HL-60 (cell line): Measurements from ENCODE around the gene MID1.

Source experiments
- DNase-seq, 2 experiments: peaks; one replicate each; pipeline ENCODE4 v3.0.0-alpha.2; 2010 to 2020; ENCODE audit warnings: low read depth in 1 of 2, low spot score in 1 of 2
- H3K27ac ChIP-seq: fragments of 250-450 bp; sonication (Bioruptor Pico); replicated peaks from 2 replicates; pipeline ENCODE4 v1.5.1; 2020; ENCODE audit warnings: mild to moderate bottlenecking, moderate library complexity
- H3K27me3 ChIP-seq: fragments of 250-450 bp; sonication (Bioruptor Pico); 2 replicates; pipeline ENCODE4 v1.5.1; 2021; ENCODE audit warnings: mild to moderate bottlenecking, moderate library complexity; ENCODE audit not compliant: insufficient read depth, poor library complexity, severe bottlenecking
- H3K4me3 ChIP-seq: replicated peaks from 2 replicates; pipeline ENCODE4 v1.5.1; 2011; ENCODE audit warnings: mild to moderate bottlenecking, control low read depth, low read length; ENCODE audit not compliant: insufficient read depth
- GABPA ChIP-seq: IDR thresholded peaks from 2 replicates; pipeline ENCODE4 v1.6.1; 2012; ENCODE audit warnings: low read depth
- POLR2AphosphoS5 ChIP-seq: IDR thresholded peaks from 2 replicates; pipeline ENCODE4 v1.6.1; 2012; ENCODE audit warnings: low read depth
- SPI1 ChIP-seq: IDR thresholded peaks from 2 replicates; pipeline ENCODE4 v1.6.1; 2012; ENCODE audit warnings: low read depth, mild to moderate bottlenecking, borderline replicate concordance
- TF ChIP-seq, protein P1 (sequence below): IDR thresholded peaks from one replicate; pipeline ENCODE4 v1.5.1; 2011; ENCODE audit warnings: low read length, control low read depth, inconsistent platforms; ENCODE audit not compliant: insufficient read depth
- TF ChIP-seq, protein P2 (sequence below): IDR thresholded peaks from 2 replicates; pipeline ENCODE4 v1.6.1; 2012; ENCODE audit warnings: low read depth; ENCODE audit not compliant: insufficient replicate concordance

Gene MID1

DNA sequence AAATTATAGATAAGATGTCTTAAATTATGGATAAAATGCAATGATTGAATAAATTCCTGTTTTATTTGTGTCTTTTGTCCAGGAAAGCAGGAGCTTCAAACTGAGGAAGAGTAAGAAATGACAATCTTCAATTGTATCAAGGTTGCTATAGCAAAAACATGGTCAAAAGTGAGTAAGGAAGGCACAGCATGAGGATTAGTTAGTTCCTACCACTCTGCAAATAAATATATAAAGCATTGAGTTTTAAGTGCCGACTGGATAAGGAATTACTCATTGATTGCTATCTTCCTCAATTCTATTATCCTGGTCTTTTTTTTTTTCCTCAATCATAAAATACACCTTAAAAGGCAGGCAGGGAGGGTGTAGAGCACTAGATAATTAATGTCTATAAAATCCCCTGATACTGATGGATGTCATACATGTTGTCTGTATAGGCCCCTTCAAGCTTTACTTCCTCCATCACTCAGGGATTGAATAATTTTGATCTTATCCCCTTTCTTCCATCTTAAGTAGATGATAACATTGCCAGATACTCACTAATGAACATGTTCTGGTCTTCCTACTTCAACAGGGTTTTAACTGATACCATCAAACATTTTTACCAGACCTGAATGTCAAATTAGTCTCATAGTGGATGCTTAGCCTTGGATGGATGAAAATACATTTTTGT is 86.6 kb downstream of the MID1 start:
- Histone ChIP-seq H3K4me3 (no peak overlapping the region), H3K27ac (no peak overlapping the region), H3K27me3 (no peaks in the 10 kb centered on the region)
- TF ChIP-seq SPI1 (no peak), POLR2AphosphoS5 (no peak), GABPA (no peak)
- TF ChIP-seq, protein P1, sequence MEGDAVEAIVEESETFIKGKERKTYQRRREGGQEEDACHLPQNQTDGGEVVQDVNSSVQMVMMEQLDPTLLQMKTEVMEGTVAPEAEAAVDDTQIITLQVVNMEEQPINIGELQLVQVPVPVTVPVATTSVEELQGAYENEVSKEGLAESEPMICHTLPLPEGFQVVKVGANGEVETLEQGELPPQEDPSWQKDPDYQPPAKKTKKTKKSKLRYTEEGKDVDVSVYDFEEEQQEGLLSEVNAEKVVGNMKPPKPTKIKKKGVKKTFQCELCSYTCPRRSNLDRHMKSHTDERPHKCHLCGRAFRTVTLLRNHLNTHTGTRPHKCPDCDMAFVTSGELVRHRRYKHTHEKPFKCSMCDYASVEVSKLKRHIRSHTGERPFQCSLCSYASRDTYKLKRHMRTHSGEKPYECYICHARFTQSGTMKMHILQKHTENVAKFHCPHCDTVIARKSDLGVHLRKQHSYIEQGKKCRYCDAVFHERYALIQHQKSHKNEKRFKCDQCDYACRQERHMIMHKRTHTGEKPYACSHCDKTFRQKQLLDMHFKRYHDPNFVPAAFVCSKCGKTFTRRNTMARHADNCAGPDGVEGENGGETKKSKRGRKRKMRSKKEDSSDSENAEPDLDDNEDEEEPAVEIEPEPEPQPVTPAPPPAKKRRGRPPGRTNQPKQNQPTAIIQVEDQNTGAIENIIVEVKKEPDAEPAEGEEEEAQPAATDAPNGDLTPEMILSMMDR = no peak
- TF ChIP-seq, protein P2, sequence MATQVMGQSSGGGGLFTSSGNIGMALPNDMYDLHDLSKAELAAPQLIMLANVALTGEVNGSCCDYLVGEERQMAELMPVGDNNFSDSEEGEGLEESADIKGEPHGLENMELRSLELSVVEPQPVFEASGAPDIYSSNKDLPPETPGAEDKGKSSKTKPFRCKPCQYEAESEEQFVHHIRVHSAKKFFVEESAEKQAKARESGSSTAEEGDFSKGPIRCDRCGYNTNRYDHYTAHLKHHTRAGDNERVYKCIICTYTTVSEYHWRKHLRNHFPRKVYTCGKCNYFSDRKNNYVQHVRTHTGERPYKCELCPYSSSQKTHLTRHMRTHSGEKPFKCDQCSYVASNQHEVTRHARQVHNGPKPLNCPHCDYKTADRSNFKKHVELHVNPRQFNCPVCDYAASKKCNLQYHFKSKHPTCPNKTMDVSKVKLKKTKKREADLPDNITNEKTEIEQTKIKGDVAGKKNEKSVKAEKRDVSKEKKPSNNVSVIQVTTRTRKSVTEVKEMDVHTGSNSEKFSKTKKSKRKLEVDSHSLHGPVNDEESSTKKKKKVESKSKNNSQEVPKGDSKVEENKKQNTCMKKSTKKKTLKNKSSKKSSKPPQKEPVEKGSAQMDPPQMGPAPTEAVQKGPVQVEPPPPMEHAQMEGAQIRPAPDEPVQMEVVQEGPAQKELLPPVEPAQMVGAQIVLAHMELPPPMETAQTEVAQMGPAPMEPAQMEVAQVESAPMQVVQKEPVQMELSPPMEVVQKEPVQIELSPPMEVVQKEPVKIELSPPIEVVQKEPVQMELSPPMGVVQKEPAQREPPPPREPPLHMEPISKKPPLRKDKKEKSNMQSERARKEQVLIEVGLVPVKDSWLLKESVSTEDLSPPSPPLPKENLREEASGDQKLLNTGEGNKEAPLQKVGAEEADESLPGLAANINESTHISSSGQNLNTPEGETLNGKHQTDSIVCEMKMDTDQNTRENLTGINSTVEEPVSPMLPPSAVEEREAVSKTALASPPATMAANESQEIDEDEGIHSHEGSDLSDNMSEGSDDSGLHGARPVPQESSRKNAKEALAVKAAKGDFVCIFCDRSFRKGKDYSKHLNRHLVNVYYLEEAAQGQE = no peak
- DNase-seq = no peak

DNA sequence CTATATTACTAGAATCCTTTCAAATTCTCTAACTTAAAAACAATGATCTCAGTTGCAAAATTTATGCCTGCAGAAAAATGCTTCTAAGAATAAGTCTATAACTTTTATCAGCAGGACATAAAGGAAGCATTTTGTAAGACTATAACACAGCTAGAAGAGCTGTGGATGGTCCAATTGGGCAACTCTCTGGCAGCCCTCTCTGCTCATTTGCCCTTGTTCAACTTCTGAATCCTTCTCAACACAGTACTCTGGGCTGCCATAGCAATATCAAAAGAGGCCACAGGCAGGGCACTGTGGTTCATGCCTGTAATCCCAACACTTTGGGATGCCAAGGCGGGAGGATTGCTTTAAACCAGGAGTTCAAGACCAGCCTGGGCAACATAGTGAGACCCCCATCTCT is 88.5 kb downstream of the MID1 start:
- no peaks in the 10 kb centered on the region for H3K27me3 ChIP-seq
- no peak overlapping the region for H3K27ac ChIP-seq
- no peak overlapping the region for H3K4me3 ChIP-seq
- DNase-seq = no peak
- TF ChIP-seq, protein P2 = no peak
- TF ChIP-seq, protein P1 = no peak
- no peak for TF ChIP-seq GABPA
- no peak for TF ChIP-seq SPI1
- TF ChIP-seq POLR2AphosphoS5 = no peak

DNA sequence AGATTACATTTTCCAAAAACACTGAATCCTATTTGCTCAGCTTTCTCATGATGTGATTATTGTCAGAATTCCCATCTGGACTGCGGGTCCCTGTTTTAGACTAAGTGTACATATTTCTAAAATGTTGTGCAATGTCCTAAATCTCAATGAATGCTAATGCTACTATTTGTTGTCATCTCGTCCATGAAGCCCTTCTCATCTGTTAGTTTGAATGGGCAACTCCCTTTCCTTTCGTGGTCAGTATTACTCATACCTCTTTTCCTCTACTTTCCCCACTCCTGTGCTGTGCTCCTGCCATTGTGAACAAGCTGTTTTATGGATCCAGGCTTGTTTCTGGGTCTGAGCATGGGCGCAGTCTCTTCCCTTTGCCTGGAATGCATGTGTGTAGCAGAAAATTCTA is 91.0 kb downstream of the MID1 start:
- no peak overlapping the region for H3K4me3 ChIP-seq
- no peak for DNase-seq
- no peak overlapping the region for H3K27ac ChIP-seq
- no peaks in the 10 kb centered on the region for H3K27me3 ChIP-seq
- TF ChIP-seq GABPA = no peak
- TF ChIP-seq, protein P2 = no peak
